Measurements from ENCODE around the gene RYR2. TPM values are rescaled to one million over a fixed set of nuclear protein-coding genes. Genes with fewer than 3 reads are reported as not detected.

The RYR2 gene
- total RNA-seq, 1 experiment from 2014 or later = 0.90 TPM

GRCh38 chr1:237166593-237167101 lies 124.7 kb downstream of the RYR2 start:
- no peak overlapping the region for H3K4me3 Mint-ChIP-seq (ENCODE audit: low read depth, unreplicated experiment)
- BruUV-seq (replicated peaks) = no TSS peak
- no peaks in the 10 kb centered on the region for H3K36me3 Mint-ChIP-seq (ENCODE audit: insufficient read depth, unreplicated experiment)
- H3K27ac Mint-ChIP-seq (ENCODE audit: unreplicated experiment) = no peak overlapping the region
- H3K4me1 Mint-ChIP-seq (ENCODE audit: low read depth, unreplicated experiment) = no peaks in the 10 kb centered on the region
- CTCF ChIA-PET = interaction anchor here (1.5 kb wide), 1 partner anchor 18 kb away, joined by 4 read pairs; no protein-coding TSS in a partner anchor
- intact Hi-C loops (cut with micrococcal nuclease; ENCODE audit: unreplicated experiment) = no loop called here
- TF ChIP-seq, protein P1, sequence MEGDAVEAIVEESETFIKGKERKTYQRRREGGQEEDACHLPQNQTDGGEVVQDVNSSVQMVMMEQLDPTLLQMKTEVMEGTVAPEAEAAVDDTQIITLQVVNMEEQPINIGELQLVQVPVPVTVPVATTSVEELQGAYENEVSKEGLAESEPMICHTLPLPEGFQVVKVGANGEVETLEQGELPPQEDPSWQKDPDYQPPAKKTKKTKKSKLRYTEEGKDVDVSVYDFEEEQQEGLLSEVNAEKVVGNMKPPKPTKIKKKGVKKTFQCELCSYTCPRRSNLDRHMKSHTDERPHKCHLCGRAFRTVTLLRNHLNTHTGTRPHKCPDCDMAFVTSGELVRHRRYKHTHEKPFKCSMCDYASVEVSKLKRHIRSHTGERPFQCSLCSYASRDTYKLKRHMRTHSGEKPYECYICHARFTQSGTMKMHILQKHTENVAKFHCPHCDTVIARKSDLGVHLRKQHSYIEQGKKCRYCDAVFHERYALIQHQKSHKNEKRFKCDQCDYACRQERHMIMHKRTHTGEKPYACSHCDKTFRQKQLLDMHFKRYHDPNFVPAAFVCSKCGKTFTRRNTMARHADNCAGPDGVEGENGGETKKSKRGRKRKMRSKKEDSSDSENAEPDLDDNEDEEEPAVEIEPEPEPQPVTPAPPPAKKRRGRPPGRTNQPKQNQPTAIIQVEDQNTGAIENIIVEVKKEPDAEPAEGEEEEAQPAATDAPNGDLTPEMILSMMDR (IDR thresholded peaks at IDR 0.05; ENCODE audit: unreplicated experiment) = no peak
- H3K27me3 Mint-ChIP-seq (ENCODE audit: unreplicated experiment) = no peaks in the 10 kb centered on the region
- no peak for DNase-seq
- H3K9me3 Mint-ChIP-seq (ENCODE audit: low read depth, unreplicated experiment) = peaks cover 6% of the 10 kb centered on the region

DNA sequence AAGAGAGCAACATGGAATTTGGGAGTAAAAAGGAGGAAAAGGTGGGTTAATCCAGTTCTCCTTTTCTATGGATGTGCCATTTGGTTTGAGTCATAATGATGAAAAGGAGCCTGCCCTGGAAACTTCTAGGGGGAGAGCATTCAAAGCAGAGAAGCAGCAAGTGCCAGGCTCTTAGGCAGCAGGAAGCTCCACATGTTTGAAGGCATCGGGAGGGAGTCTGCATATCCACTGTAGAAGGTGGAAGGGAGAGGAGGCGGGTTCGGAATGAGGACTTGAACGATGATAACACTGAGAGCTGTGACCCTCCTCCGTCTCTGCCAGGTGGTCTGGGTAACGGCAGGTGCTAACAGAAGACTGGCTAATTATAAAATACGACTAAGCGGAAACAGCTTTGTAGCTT lies 128.2 kb downstream of the RYR2 start:
- no TSS peak for BruUV-seq (replicated peaks)
- H3K4me1 Mint-ChIP-seq (ENCODE audit: low read depth, unreplicated experiment) = no peaks in the 10 kb centered on the region

GRCh38 chr1:237171454-237172117 lies 129.6 kb downstream of the RYR2 start:
- CTCF ChIA-PET = interaction anchor here (1.1 kb wide), 1 partner anchor 12 kb away, joined by 3 read pairs; no protein-coding TSS in a partner anchor
- Mint-ChIP-seq H3K4me3 (ENCODE audit: low read depth, unreplicated experiment) (no peak overlapping the region), H3K4me1 (ENCODE audit: low read depth, unreplicated experiment) (no peaks in the 10 kb centered on the region), H3K27ac (ENCODE audit: unreplicated experiment) (no peak overlapping the region), H3K36me3 (ENCODE audit: insufficient read depth, unreplicated experiment) (no peaks in the 10 kb centered on the region), H3K27me3 (ENCODE audit: unreplicated experiment) (no peaks in the 10 kb centered on the region), H3K9me3 (ENCODE audit: low read depth, unreplicated experiment) (peaks cover 13% of the 10 kb centered on the region)
- intact Hi-C loops (cut with micrococcal nuclease; ENCODE audit: unreplicated experiment) = loop anchor here (10.0 kb wide), 1 partner anchor 403 kb away; no protein-coding TSS in a partner anchor
- TF ChIP-seq, protein P1 (IDR thresholded peaks at IDR 0.05; ENCODE audit: unreplicated experiment) = no peak
- no peak for DNase-seq
- BruUV-seq (replicated peaks) = no TSS peak

More for the DNA sequence above, 128.2 kb downstream of the RYR2 start:
- Mint-ChIP-seq H3K27ac (ENCODE audit: unreplicated experiment) (no peak overlapping the region), H3K9me3 (ENCODE audit: low read depth, unreplicated experiment) (peaks cover 13% of the 10 kb centered on the region), H3K27me3 (ENCODE audit: unreplicated experiment) (no peaks in the 10 kb centered on the region), H3K4me3 (ENCODE audit: low read depth, unreplicated experiment) (no peak overlapping the region), H3K36me3 (ENCODE audit: insufficient read depth, unreplicated experiment) (no peaks in the 10 kb centered on the region)
- CTCF ChIA-PET = no interaction called here
- DNase-seq = no peak
- TF ChIP-seq, protein P1 (IDR thresholded peaks at IDR 0.05; ENCODE audit: unreplicated experiment) = no peak
- intact Hi-C loops (cut with micrococcal nuclease; ENCODE audit: unreplicated experiment) = loop anchor here (10.0 kb wide), 1 partner anchor 405 kb away; no protein-coding TSS in a partner anchor

- intact Hi-C loops (cut with micrococcal nuclease; ENCODE audit: unreplicated experiment) = loop anchor here (10.0 kb wide), 1 partner anchor 403 kb away; no protein-coding TSS in a partner anchor
- Mint-ChIP-seq H3K27me3 (ENCODE audit: unreplicated experiment) (no peaks in the 10 kb centered on the region), H3K36me3 (ENCODE audit: insufficient read depth, unreplicated experiment) (no peaks in the 10 kb centered on the region), H3K9me3 (ENCODE audit: low read depth, unreplicated experiment) (peaks cover 13% of the 10 kb centered on the region), H3K27ac (ENCODE audit: unreplicated experiment) (no peak overlapping the region), H3K4me1 (ENCODE audit: low read depth, unreplicated experiment) (no peaks in the 10 kb centered on the region), H3K4me3 (ENCODE audit: low read depth, unreplicated experiment) (no peak overlapping the region)
- no peak for DNase-seq
- no TSS peak for BruUV-seq (replicated peaks)
- TF ChIP-seq, protein P1 (IDR thresholded peaks at IDR 0.05; ENCODE audit: unreplicated experiment) = no peak
- CTCF ChIA-PET = interaction anchor here (1.1 kb wide), 1 partner anchor 12 kb away, joined by 3 read pairs; no protein-coding TSS in a partner anchor
Measured at GRCh38 chr1:237172118-237172485, 130.1 kb downstream of the RYR2 start.

Measured in Calu3 (cell line).